HEK293 (cell line): ENCODE data around the gene EPN2.

ENCODE experiments used
- CTCF ChIA-PET: fragments of 350-600 bp; formaldehyde crosslinking; extraction: SDS; loops from one replicate; lab custom pipeline; 2021; ENCODE audit warnings: antibody characterized with exemption; lab: Yijun Ruan, JAX
- POLR2A ChIA-PET: fragments of 300-600 bp; formaldehyde crosslinking; extraction: SDS; loops from one replicate; lab custom pipeline; 2020; ENCODE audit warnings: antibody characterized with exemption, inconsistent platforms; lab: Yijun Ruan, JAX
- H3K27ac ChIP-seq: fragments of 200-500 bp; sonication (Bioruptor generic); 2 replicates; pipeline ENCODE4 v1.5.1; 2014; ENCODE audit warnings: low read depth, low read length, control low read depth, inconsistent platforms; ENCODE audit errors: extremely low read depth
- H3K36me3 ChIP-seq, 2 experiments: fragments of 200-500 bp in 1 of 2; sonication (Bioruptor generic) in 1 of 2; 1 replicate in 1 of 2; 2 replicates in 1 of 2; pipeline ENCODE4 v1.5.1; 2014 to 2017; ENCODE audit warnings: inconsistent platforms in 2 of 2, low read length in 2 of 2; ENCODE audit not compliant: control insufficient read depth in 2 of 2, insufficient read depth in 1 of 2
- H3K4me1 ChIP-seq: fragments of 200-500 bp; sonication (Bioruptor generic); 2 replicates; pipeline ENCODE4 v1.5.1; 2014; ENCODE audit warnings: mild to moderate bottlenecking, low read length, inconsistent platforms; ENCODE audit not compliant: control insufficient read depth, insufficient read depth
- H3K4me3 ChIP-seq: 2 replicates; pipeline ENCODE4 v1.5.1; 2011; ENCODE audit warnings: low read depth, mild to moderate bottlenecking, control low read depth, low read length, moderate library complexity
- H3K9me3 ChIP-seq: fragments of 200-500 bp; sonication (Bioruptor generic); 2 replicates; pipeline ENCODE4 v1.5.1; 2014; ENCODE audit warnings: low read depth, low read length, inconsistent platforms; ENCODE audit not compliant: control insufficient read depth, insufficient read depth
- BCL6B ChIP-seq: fragments of 450-650 bp; formaldehyde crosslinking; IDR thresholded peaks from 2 replicates; pipeline ENCODE4 v1.5.1; 2017; ENCODE audit warnings: missing biosample characterization, missing genetic modification characterization
- EGR2 ChIP-seq: fragments of 450-650 bp; formaldehyde crosslinking; IDR thresholded peaks from 2 replicates; pipeline ENCODE4 v1.5.1; 2016; ENCODE audit warnings: low read depth, missing biosample characterization, missing genetic modification characterization
- GLIS1 ChIP-seq: fragments of 450-650 bp; formaldehyde crosslinking; IDR thresholded peaks from 2 replicates; pipeline ENCODE4 v1.5.1; 2016; ENCODE audit warnings: missing biosample characterization, missing genetic modification characterization
- KLF16 ChIP-seq: fragments of 450-650 bp; formaldehyde crosslinking; IDR thresholded peaks from 2 replicates; pipeline ENCODE4 v1.5.1; 2017; ENCODE audit warnings: missing biosample characterization, missing genetic modification characterization
- MYNN ChIP-seq: fragments of 450-650 bp; formaldehyde crosslinking; IDR thresholded peaks from 2 replicates; pipeline ENCODE4 v1.5.1; 2016; ENCODE audit warnings: missing biosample characterization, missing genetic modification characterization, borderline replicate concordance
- YY1 ChIP-seq: fragments of 450-650 bp; formaldehyde crosslinking; IDR thresholded peaks from 2 replicates; pipeline ENCODE4 v1.5.1; 2018; ENCODE audit warnings: missing biosample characterization, missing genetic modification characterization
- ZBTB8A ChIP-seq: fragments of 450-650 bp; formaldehyde crosslinking; IDR thresholded peaks from 2 replicates; pipeline ENCODE4 v1.5.1; 2016; ENCODE audit warnings: missing biosample characterization, missing genetic modification characterization
- ZIC2 ChIP-seq: fragments of 450-650 bp; formaldehyde crosslinking; IDR thresholded peaks from 2 replicates; pipeline ENCODE4 v1.5.1; 2016; ENCODE audit warnings: missing biosample characterization, missing genetic modification characterization
- ZNF2 ChIP-seq: fragments of 450-650 bp; formaldehyde crosslinking; IDR thresholded peaks from 2 replicates; pipeline ENCODE4 v1.5.1; 2016; ENCODE audit warnings: missing biosample characterization, missing genetic modification characterization
- ZNF202 ChIP-seq: fragments of 450-650 bp; formaldehyde crosslinking; IDR thresholded peaks from 2 replicates; pipeline ENCODE4 v1.5.1; 2016; ENCODE audit warnings: missing biosample characterization, missing genetic modification characterization, borderline replicate concordance
- ZNF280C ChIP-seq: fragments of 450-650 bp; formaldehyde crosslinking; IDR thresholded peaks from 2 replicates; pipeline ENCODE4 v1.5.1; 2016; ENCODE audit warnings: missing biosample characterization, missing genetic modification characterization
- ZNF311 ChIP-seq: fragments of 450-650 bp; formaldehyde crosslinking; IDR thresholded peaks from 2 replicates; pipeline ENCODE4 v1.5.1; 2017; ENCODE audit warnings: missing biosample characterization, missing genetic modification characterization, borderline replicate concordance
- ZNF654 ChIP-seq: fragments of 450-650 bp; formaldehyde crosslinking; IDR thresholded peaks from 2 replicates; pipeline ENCODE4 v1.5.1; 2016; ENCODE audit warnings: low read depth, missing biosample characterization, missing genetic modification characterization
- ZNF704 ChIP-seq: fragments of 450-650 bp; formaldehyde crosslinking; IDR thresholded peaks from 2 replicates; pipeline ENCODE4 v1.5.1; 2016; ENCODE audit warnings: missing biosample characterization, missing genetic modification characterization
- TF ChIP-seq, protein P1 (sequence below): fragments of 450-650 bp; formaldehyde crosslinking; optimal IDR thresholded peaks from 2 replicates; pipeline ENCODE3; 2016; ENCODE audit warnings: missing biosample characterization, mild to moderate bottlenecking, missing genetic modification characterization
- TF ChIP-seq, protein P2 (sequence below): fragments of 450-650 bp; formaldehyde crosslinking; IDR thresholded peaks from 2 replicates; pipeline ENCODE4 v1.5.1; 2016; ENCODE audit warnings: missing biosample characterization, missing genetic modification characterization, low read depth

Gene EPN2

GRCh38 chr17:19337712-19338023 is 100.5 kb downstream of the EPN2 start:
- Histone ChIP-seq H3K36me3 (peaks cover 0 to 21% of the 10 kb centered on the region in 2 experiments; a peak in 1 of 3 replicates), H3K4me3 (no peak overlapping the region), H3K27ac (no peak overlapping the region), H3K9me3 (no peaks in the 10 kb centered on the region), H3K4me1 (no peaks in the 10 kb centered on the region)
- CTCF ChIA-PET: interaction anchor here (0.6 to 2.1 kb wide), 8 partner anchors 8 to 161 kb away, joined by 3 to 9 read pairs (median 4); no protein-coding TSS in a partner anchor
- TF ChIP-seq, protein P1, sequence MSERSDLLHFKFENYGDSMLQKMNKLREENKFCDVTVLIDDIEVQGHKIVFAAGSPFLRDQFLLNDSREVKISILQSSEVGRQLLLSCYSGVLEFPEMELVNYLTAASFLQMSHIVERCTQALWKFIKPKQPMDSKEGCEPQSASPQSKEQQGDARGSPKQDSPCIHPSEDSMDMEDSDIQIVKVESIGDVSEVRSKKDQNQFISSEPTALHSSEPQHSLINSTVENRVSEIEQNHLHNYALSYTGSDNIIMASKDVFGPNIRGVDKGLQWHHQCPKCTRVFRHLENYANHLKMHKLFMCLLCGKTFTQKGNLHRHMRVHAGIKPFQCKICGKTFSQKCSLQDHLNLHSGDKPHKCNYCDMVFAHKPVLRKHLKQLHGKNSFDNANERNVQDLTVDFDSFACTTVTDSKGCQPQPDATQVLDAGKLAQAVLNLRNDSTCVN (tag by site-specific recombination): no peak
- TF ChIP-seq ZNF2 (tag by site-specific recombination): no peak
- no peak for TF ChIP-seq BCL6B (tag by site-specific recombination)
- no peak for TF ChIP-seq ZNF311 (tag by site-specific recombination)
- TF ChIP-seq EGR2: no peak
- no peak for TF ChIP-seq ZBTB8A (tag by site-specific recombination)
- no peak for TF ChIP-seq ZNF202 (tag by site-specific recombination)
- no peak for TF ChIP-seq ZNF280C (tag by site-specific recombination)
- TF ChIP-seq MYNN (tag by site-specific recombination): no peak
- TF ChIP-seq, protein P2, sequence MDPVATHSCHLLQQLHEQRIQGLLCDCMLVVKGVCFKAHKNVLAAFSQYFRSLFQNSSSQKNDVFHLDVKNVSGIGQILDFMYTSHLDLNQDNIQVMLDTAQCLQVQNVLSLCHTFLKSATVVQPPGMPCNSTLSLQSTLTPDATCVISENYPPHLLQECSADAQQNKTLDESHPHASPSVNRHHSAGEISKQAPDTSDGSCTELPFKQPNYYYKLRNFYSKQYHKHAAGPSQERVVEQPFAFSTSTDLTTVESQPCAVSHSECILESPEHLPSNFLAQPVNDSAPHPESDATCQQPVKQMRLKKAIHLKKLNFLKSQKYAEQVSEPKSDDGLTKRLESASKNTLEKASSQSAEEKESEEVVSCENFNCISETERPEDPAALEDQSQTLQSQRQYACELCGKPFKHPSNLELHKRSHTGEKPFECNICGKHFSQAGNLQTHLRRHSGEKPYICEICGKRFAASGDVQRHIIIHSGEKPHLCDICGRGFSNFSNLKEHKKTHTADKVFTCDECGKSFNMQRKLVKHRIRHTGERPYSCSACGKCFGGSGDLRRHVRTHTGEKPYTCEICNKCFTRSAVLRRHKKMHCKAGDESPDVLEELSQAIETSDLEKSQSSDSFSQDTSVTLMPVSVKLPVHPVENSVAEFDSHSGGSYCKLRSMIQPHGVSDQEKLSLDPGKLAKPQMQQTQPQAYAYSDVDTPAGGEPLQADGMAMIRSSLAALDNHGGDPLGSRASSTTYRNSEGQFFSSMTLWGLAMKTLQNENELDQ (tag by site-specific recombination): no peak
- no peak for TF ChIP-seq YY1 (tag by site-specific recombination)
- no peak for TF ChIP-seq ZNF704
- TF ChIP-seq GLIS1 (tag by site-specific recombination): no peak
- no peak for TF ChIP-seq ZIC2 (tag by site-specific recombination)
- TF ChIP-seq ZNF654 (tag by site-specific recombination): no peak
- TF ChIP-seq KLF16 (tag by site-specific recombination): no peak
- POLR2A ChIA-PET: interaction anchor here (1.1 kb wide), 1 partner anchor 40 kb away, joined by 3 read pairs; the partner anchor contains the start of gene MAPK7
